ENCODE measurements around the gene C9orf152.
A peak's percentile ranks its signal among the peaks of the same experiment; 100 is the strongest.
"Not testable (repeated sequence)": the region's sequence is repeated elsewhere in the genome, so short reads cannot be mapped to it uniquely, and the experiment has no call there.

Gene C9orf152

DNA sequence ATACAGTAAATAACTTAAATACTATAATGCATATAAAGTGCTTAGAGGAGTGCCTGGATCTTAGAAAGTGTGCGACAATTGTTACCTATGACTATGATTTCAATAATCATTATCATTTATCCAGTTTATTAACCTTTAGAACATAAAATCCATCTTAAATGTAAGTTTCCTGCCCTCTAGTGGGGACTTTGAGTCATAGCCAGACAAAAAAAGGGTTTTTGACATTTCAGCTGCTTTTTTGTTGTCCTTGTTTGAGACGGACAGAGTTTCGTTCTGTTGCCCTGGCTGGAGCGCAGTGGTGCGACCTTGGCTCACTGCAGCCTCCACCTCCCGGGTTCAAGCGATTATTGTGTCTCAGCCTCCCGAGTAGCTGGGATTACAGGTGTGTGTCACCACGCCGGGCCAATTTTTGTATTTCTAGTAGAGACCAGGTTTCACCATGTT is 9.7 kb upstream of the C9orf152 start:
- H3K27me3 ChIP-seq (ENCODE audit: control insufficient read depth in 2 of 2, insufficient read depth in 2 of 2, low read length in 2 of 2): no peaks in the 10 kb centered on the region
- peaks cover 20 to 22% of the 10 kb centered on the region in 2 donors for H3K4me1 ChIP-seq (ENCODE audit: control insufficient read depth in 2 of 2, insufficient read depth in 2 of 2, low read length in 2 of 2)
- H3K4me3 ChIP-seq (ENCODE audit: low read length in 2 of 2): no peak overlapping the region
- H3K36me3 ChIP-seq (ENCODE audit: control insufficient read depth in 2 of 2, insufficient read depth in 2 of 2, low read length in 2 of 2): no peaks in the 10 kb centered on the region
- no peaks in the 10 kb centered on the region for H3K9me3 ChIP-seq (ENCODE audit: control insufficient read depth in 2 of 2, low read length in 2 of 2)
- H3K27ac ChIP-seq (ENCODE audit: low read depth in 2 of 2, low read length in 2 of 2): no peak overlapping the region
- H3K9ac ChIP-seq (ENCODE audit: low read depth in 1 of 2, low read length in 2 of 2): peak overlapping the region; percentile 47 to 60

- Histone ChIP-seq H3K4me1 (ENCODE audit: control insufficient read depth in 2 of 2, insufficient read depth in 2 of 2, low read length in 2 of 2) (peaks cover 13 to 20% of the 10 kb centered on the region in 2 donors), H3K9ac (ENCODE audit: low read depth in 1 of 2, low read length in 2 of 2) (no peak overlapping the region), H3K4me3 (ENCODE audit: low read length in 2 of 2) (no peak overlapping the region), H3K27me3 (ENCODE audit: control insufficient read depth in 2 of 2, insufficient read depth in 2 of 2, low read length in 2 of 2) (no peaks in the 10 kb centered on the region), H3K36me3 (ENCODE audit: control insufficient read depth in 2 of 2, insufficient read depth in 2 of 2, low read length in 2 of 2) (no peaks in the 10 kb centered on the region), H3K9me3 (ENCODE audit: control insufficient read depth in 2 of 2, low read length in 2 of 2) (no peaks in the 10 kb centered on the region), H3K27ac (ENCODE audit: low read depth in 2 of 2, low read length in 2 of 2) (peak overlapping the region; percentile 7 to 45)
Measured at GRCh38 chr9:110214586-110215355, 6.8 kb upstream of the C9orf152 start.

GRCh38 chr9:110214090-110214489 is 6.1 kb upstream of the C9orf152 start:
- no peaks in the 10 kb centered on the region for H3K36me3 ChIP-seq (ENCODE audit: control insufficient read depth in 2 of 2, insufficient read depth in 2 of 2, low read length in 2 of 2)
- H3K4me1 ChIP-seq (ENCODE audit: control insufficient read depth in 2 of 2, insufficient read depth in 2 of 2, low read length in 2 of 2): peaks cover 13 to 20% of the 10 kb centered on the region in 2 donors
- H3K27ac ChIP-seq (ENCODE audit: low read depth in 2 of 2, low read length in 2 of 2): peak overlapping the region; percentile 7 to 45
- no peak overlapping the region for H3K9ac ChIP-seq (ENCODE audit: low read depth in 1 of 2, low read length in 2 of 2)
- H3K4me3 ChIP-seq (ENCODE audit: low read length in 2 of 2): no peak overlapping the region
- no peaks in the 10 kb centered on the region for H3K9me3 ChIP-seq (ENCODE audit: control insufficient read depth in 2 of 2, low read length in 2 of 2)
- no peaks in the 10 kb centered on the region for H3K27me3 ChIP-seq (ENCODE audit: control insufficient read depth in 2 of 2, insufficient read depth in 2 of 2, low read length in 2 of 2)

DNA sequence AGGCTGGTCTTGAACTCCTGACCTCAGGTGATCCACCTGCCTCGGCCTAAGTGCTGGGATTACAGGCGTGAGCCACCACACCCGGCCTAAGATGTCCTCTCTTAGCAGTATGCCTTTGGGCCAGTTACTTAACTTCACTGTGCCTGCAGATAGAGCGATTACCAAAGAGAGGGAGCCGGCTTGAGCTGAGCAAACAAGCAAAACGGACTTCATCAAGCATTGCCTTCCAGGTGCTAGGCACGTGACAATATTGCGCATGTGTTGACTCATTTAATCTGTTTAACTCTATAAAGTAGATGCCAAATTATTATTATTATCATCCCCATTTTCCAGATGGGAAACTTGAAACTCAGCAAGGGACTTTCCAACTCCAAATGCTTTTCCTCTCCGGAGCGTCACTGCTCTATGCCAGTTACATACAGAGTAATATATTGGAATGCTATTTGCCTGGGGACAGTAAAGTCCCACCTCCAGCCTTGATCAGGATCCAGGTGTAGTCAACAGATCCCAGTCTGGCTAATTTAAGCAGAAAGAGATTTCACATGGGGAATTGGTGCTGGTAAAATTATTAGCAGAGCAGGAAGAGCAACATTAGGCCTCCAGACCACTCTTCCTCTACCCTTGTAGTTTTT is 5.6 kb upstream of the C9orf152 start:
- H3K4me1 ChIP-seq (ENCODE audit: control insufficient read depth in 2 of 2, insufficient read depth in 2 of 2, low read length in 2 of 2): peaks cover 15 to 20% of the 10 kb centered on the region in 2 donors
- no peak overlapping the region for H3K4me3 ChIP-seq (ENCODE audit: low read length in 2 of 2)
- no peak overlapping the region for H3K9ac ChIP-seq (ENCODE audit: low read depth in 1 of 2, low read length in 2 of 2)
- H3K9me3 ChIP-seq (ENCODE audit: control insufficient read depth in 2 of 2, low read length in 2 of 2): no peaks in the 10 kb centered on the region
- no peaks in the 10 kb centered on the region for H3K27me3 ChIP-seq (ENCODE audit: control insufficient read depth in 2 of 2, insufficient read depth in 2 of 2, low read length in 2 of 2)
- H3K27ac ChIP-seq (ENCODE audit: low read depth in 2 of 2, low read length in 2 of 2): peak overlapping the region; percentile 7 to 45
- no peaks in the 10 kb centered on the region for H3K36me3 ChIP-seq (ENCODE audit: control insufficient read depth in 2 of 2, insufficient read depth in 2 of 2, low read length in 2 of 2)

GRCh38 chr9:110207071-110207641 is 803 bp downstream of the C9orf152 start:
- Histone ChIP-seq H3K4me3 (ENCODE audit: low read length in 2 of 2) (peak overlapping the region; percentile 75 to 82), H3K27ac (ENCODE audit: low read depth in 2 of 2, low read length in 2 of 2) (peak overlapping the region; percentile 94 to 95), H3K27me3 (ENCODE audit: control insufficient read depth in 2 of 2, insufficient read depth in 2 of 2, low read length in 2 of 2) (no peaks in the 10 kb centered on the region), H3K4me1 (ENCODE audit: control insufficient read depth in 2 of 2, insufficient read depth in 2 of 2, low read length in 2 of 2) (peaks cover 3 to 30% of the 10 kb centered on the region in 2 donors), H3K36me3 (ENCODE audit: control insufficient read depth in 2 of 2, insufficient read depth in 2 of 2, low read length in 2 of 2) (no peaks in the 10 kb centered on the region), H3K9me3 (ENCODE audit: control insufficient read depth in 2 of 2, low read length in 2 of 2) (no peaks in the 10 kb centered on the region), H3K9ac (ENCODE audit: low read depth in 1 of 2, low read length in 2 of 2) (peak overlapping the region; percentile 83 to 88)

DNA sequence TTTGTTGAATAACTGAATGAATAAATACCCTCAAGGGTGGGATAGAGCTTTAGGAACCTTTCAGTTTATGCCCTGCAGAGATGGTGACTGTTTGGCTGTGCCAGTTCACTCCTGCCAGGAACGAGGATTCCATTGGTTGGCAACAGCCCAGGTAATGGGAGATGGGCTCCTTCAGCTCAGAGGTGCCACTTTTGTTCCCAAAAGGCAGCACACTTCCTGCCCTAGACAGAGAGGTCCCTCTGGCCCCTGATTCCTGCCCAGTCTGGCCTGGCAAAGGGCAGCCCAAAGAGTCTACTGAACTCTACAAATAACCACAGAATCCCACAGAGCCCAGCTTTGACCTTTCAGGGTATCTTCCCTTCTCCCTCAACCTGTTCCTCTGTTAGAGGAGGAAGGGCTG is 1.6 kb downstream of the C9orf152 start:
- H3K4me1 ChIP-seq (ENCODE audit: control insufficient read depth in 2 of 2, insufficient read depth in 2 of 2, low read length in 2 of 2): peaks cover 8 to 36% of the 10 kb centered on the region in 2 donors
- no peaks in the 10 kb centered on the region for H3K27me3 ChIP-seq (ENCODE audit: control insufficient read depth in 2 of 2, insufficient read depth in 2 of 2, low read length in 2 of 2)
- peaks cover 1 to 2% of the 10 kb centered on the region in 2 donors for H3K36me3 ChIP-seq (ENCODE audit: control insufficient read depth in 2 of 2, insufficient read depth in 2 of 2, low read length in 2 of 2)
- peak overlapping the region; percentile 75 to 82 for H3K4me3 ChIP-seq (ENCODE audit: low read length in 2 of 2)
- H3K9ac ChIP-seq (ENCODE audit: low read depth in 1 of 2, low read length in 2 of 2): peak overlapping the region; percentile 83 to 88
- peak overlapping the region; percentile 94 to 95 for H3K27ac ChIP-seq (ENCODE audit: low read depth in 2 of 2, low read length in 2 of 2)
- H3K9me3 ChIP-seq (ENCODE audit: control insufficient read depth in 2 of 2, low read length in 2 of 2): no peaks in the 10 kb centered on the region

GRCh38 chr9:110205612-110206011 is 2.3 kb downstream of the C9orf152 start:
- peaks cover 16 to 43% of the 10 kb centered on the region in 2 donors for H3K4me1 ChIP-seq (ENCODE audit: control insufficient read depth in 2 of 2, insufficient read depth in 2 of 2, low read length in 2 of 2)

DNA sequence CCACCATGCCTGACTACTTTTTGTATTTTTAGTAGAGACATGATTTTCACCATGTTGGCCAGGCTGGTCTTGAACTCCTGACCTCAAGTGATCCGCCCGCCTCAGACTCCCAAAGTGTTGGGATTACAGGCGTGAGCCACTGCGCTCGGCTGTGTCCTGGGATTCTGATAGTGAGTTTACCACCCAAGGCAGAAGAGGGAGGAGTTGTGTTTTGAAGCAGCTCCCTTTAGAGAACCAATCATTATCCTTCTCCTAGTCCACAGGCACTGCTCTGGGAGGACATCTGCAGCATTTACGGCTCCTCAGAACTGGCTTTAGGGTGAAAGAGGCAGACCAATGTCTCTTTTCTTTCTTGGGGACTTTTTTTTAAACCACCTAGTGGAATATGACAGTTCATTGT is 5.7 kb downstream of the C9orf152 start:
- H3K36me3 ChIP-seq (ENCODE audit: control insufficient read depth in 2 of 2, insufficient read depth in 2 of 2, low read length in 2 of 2): peaks cover 12% of the 10 kb centered on the region in 2 donors
- H3K27ac ChIP-seq (ENCODE audit: low read depth in 2 of 2, low read length in 2 of 2): peak overlapping the region; percentile 82 to 92
- peak overlapping the region in 1 of 2 donors; percentile 36 for H3K9ac ChIP-seq (ENCODE audit: low read depth in 1 of 2, low read length in 2 of 2)
- H3K4me1 ChIP-seq (ENCODE audit: control insufficient read depth in 2 of 2, insufficient read depth in 2 of 2, low read length in 2 of 2): peaks cover 31 to 67% of the 10 kb centered on the region in 2 donors
- H3K9me3 ChIP-seq (ENCODE audit: control insufficient read depth in 2 of 2, low read length in 2 of 2): no peaks in the 10 kb centered on the region
- no peaks in the 10 kb centered on the region for H3K27me3 ChIP-seq (ENCODE audit: control insufficient read depth in 2 of 2, insufficient read depth in 2 of 2, low read length in 2 of 2)
- H3K4me3 ChIP-seq (ENCODE audit: low read length in 2 of 2): peak overlapping the region in 1 of 2 donors; percentile 19

More at GRCh38 chr9:110205612-110206011, 2.3 kb downstream of the C9orf152 start:
- Histone ChIP-seq H3K4me3 (ENCODE audit: low read length in 2 of 2) (peak overlapping the region; percentile 75 to 82), H3K9ac (ENCODE audit: low read depth in 1 of 2, low read length in 2 of 2) (peak overlapping the region; percentile 83 to 88), H3K27ac (ENCODE audit: low read depth in 2 of 2, low read length in 2 of 2) (peak overlapping the region; percentile 94 to 95)
- H3K9me3 ChIP-seq (ENCODE audit: control insufficient read depth in 2 of 2, low read length in 2 of 2); H3K36me3 ChIP-seq (ENCODE audit: control insufficient read depth in 2 of 2, insufficient read depth in 2 of 2, low read length in 2 of 2); H3K27me3 ChIP-seq (ENCODE audit: control insufficient read depth in 2 of 2, insufficient read depth in 2 of 2, low read length in 2 of 2): not testable (repeated sequence)

DNA sequence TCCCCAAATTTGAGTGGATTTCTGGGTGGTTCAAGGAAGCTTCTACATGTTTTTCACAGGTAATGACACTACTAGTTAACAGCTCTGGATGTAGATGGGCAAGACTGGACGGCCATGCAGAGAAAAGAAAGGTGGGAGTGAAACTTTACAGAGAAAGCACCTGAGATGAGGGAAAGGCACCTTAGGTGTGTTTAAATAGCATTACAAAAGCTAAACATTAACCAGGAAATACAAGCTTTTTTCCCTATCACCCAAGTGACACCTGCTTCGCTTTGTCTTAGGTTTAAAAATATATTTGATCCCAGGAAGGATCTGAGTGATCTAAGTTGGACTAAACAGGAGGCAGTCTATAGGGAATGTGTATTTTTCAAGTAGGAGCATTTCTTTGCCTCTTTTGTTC is 8.3 kb downstream of the C9orf152 start:
- Histone ChIP-seq H3K27me3 (ENCODE audit: control insufficient read depth in 2 of 2, insufficient read depth in 2 of 2, low read length in 2 of 2) (no peaks in the 10 kb centered on the region), H3K27ac (ENCODE audit: low read depth in 2 of 2, low read length in 2 of 2) (peak overlapping the region; percentile 82 to 92), H3K4me1 (ENCODE audit: control insufficient read depth in 2 of 2, insufficient read depth in 2 of 2, low read length in 2 of 2) (peaks cover 35 to 68% of the 10 kb centered on the region in 2 donors), H3K4me3 (ENCODE audit: low read length in 2 of 2) (no peak overlapping the region), H3K9me3 (ENCODE audit: control insufficient read depth in 2 of 2, low read length in 2 of 2) (no peaks in the 10 kb centered on the region), H3K36me3 (ENCODE audit: control insufficient read depth in 2 of 2, insufficient read depth in 2 of 2, low read length in 2 of 2) (peaks cover 12% of the 10 kb centered on the region in 2 donors), H3K9ac (ENCODE audit: low read depth in 1 of 2, low read length in 2 of 2) (peak overlapping the region in 1 of 2 donors; percentile 55)

- Histone ChIP-seq H3K27ac (ENCODE audit: low read depth in 2 of 2, low read length in 2 of 2) (peak overlapping the region; percentile 87), H3K4me3 (ENCODE audit: low read length in 2 of 2) (no peak overlapping the region), H3K9me3 (ENCODE audit: control insufficient read depth in 2 of 2, low read length in 2 of 2) (no peaks in the 10 kb centered on the region), H3K27me3 (ENCODE audit: control insufficient read depth in 2 of 2, insufficient read depth in 2 of 2, low read length in 2 of 2) (no peaks in the 10 kb centered on the region), H3K9ac (ENCODE audit: low read depth in 1 of 2, low read length in 2 of 2) (peak overlapping the region; percentile 1 to 49), H3K36me3 (ENCODE audit: control insufficient read depth in 2 of 2, insufficient read depth in 2 of 2, low read length in 2 of 2) (peaks cover 12% of the 10 kb centered on the region in 2 donors), H3K4me1 (ENCODE audit: control insufficient read depth in 2 of 2, insufficient read depth in 2 of 2, low read length in 2 of 2) (peaks cover 42 to 67% of the 10 kb centered on the region in 2 donors)
Measured at GRCh38 chr9:110198357-110198756, 9.6 kb downstream of the C9orf152 start.

All from mucosa of rectum (tissue), 2 donors.